EH (cell line): ENCODE results near the gene DPEP1.

ENCODE experiments used
- DNase-seq: peaks from one replicate; pipeline ENCODE4 v3.0.0-alpha.2; 2015; ENCODE audit warnings: low read depth

Gene DPEP1

GRCh38 chr16:89599451-89599858 is 14.0 kb upstream of the DPEP1 start:
- peak; percentile 27 for DNase-seq

GRCh38 chr16:89599902-89600301 is 13.5 kb upstream of the DPEP1 start:
- DNase-seq: no peak

- DNase-seq: no peak
Measured at GRCh38 chr16:89600427-89600826, 13.0 kb upstream of the DPEP1 start.

GRCh38 chr16:89600956-89601355 is 12.5 kb upstream of the DPEP1 start:
- peak; percentile 36 for DNase-seq

GRCh38 chr16:89601906-89602272 is 11.6 kb upstream of the DPEP1 start:
- no peak for DNase-seq

- DNase-seq: peak; percentile 88
Measured at GRCh38 chr16:89602273-89602951, 11.0 kb upstream of the DPEP1 start.

GRCh38 chr16:89602952-89603590 is 10.4 kb upstream of the DPEP1 start:
- DNase-seq: no peak

GRCh38 chr16:89604764-89605163 is 8.7 kb upstream of the DPEP1 start:
- DNase-seq: no peak

GRCh38 chr16:89605186-89605970 is 8.1 kb upstream of the DPEP1 start:
- DNase-seq: no peak

- no peak for DNase-seq
Measured at GRCh38 chr16:89606006-89606405, 7.4 kb upstream of the DPEP1 start.

- no peak for DNase-seq
Measured at GRCh38 chr16:89607453-89607852, 6.0 kb upstream of the DPEP1 start.

- no peak for DNase-seq
Measured at GRCh38 chr16:89607937-89608740, 5.3 kb upstream of the DPEP1 start.

- DNase-seq: no peak
Measured at GRCh38 chr16:89610108-89610453, 3.4 kb upstream of the DPEP1 start.

GRCh38 chr16:89612415-89613166 is 851 bp upstream of the DPEP1 start:
- no peak for DNase-seq

GRCh38 chr16:89613954-89614459 is 565 bp downstream of the DPEP1 start:
- no peak for DNase-seq

GRCh38 chr16:89615176-89615575 is 1.7 kb downstream of the DPEP1 start:
- DNase-seq: no peak

GRCh38 chr16:89615596-89616090 is 2.2 kb downstream of the DPEP1 start:
- DNase-seq: no peak

- no peak for DNase-seq
Measured at GRCh38 chr16:89616623-89617022, 3.2 kb downstream of the DPEP1 start.

GRCh38 chr16:89617036-89617435 is 3.6 kb downstream of the DPEP1 start:
- DNase-seq: no peak

- DNase-seq: no peak
Measured at GRCh38 chr16:89618109-89618998, 4.9 kb downstream of the DPEP1 start.
